ENCODE results near the gene TLL1. TPM values are rescaled to one million over a fixed set of nuclear protein-coding genes. Genes with fewer than 3 reads are reported as not detected.

The TLL1 gene
- total RNA-seq, 1 donor from 2014 or later = 7.8 TPM

- no peak for TF ChIP-seq CTCF (IDR thresholded peaks at IDR 0.05)
- intact Hi-C loops (cut with DNase I) = no loop called here
- Histone ChIP-seq H3K4me3 (peak overlapping the region; percentile 61 to 74), H3K4me1 (peaks cover 0 to 5% of the 10 kb centered on the region in 2 donors), H3K9me3 (no peaks in the 10 kb centered on the region), H3K27me3 (no peaks in the 10 kb centered on the region), H3K27ac (no peak overlapping the region), H3K36me3 (no peaks in the 10 kb centered on the region)
- no peak for DNase-seq (ENCODE audit: low spot score in 2 of 2)
Observed at GRCh38 chr4:165873298-165874071, 448 bp downstream of the TLL1 start.

DNA sequence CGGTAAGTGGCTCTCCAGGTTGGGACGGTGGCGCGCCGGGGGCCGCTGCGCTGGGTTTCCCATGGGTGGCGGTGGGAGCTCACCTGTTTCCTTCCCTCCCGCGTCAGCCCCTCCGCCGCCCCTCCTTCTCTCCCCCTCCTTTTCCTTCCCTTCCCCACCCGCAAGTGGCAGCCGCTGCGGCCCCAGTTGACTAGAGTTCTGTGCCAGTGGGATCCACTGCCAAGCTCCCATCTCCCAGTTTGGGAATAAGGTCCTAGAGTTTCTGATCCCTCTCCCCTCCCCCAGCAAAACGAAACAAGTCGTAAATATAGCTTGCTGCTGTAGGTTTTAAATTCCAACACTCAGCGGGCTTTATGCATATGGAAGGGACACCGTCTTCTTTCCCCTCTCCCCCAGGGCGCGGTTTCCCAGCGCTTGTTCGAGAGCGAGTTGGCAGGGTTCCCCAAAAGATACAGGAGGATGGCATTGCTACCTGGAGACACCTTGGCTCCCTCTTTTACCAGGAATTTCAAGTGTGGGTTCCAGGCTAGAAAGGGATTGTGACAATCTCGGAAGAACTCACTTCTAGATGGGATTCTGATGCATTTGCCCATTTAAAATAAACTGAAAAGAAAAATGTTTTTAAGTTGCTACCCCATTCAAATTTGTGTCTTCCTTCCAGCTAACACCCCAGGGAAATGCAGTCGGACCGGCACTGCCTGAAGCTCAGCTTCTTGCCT is 1.2 kb downstream of the TLL1 start:
- peak overlapping the region; percentile 61 to 74 for H3K4me3 ChIP-seq
- DNase-seq (ENCODE audit: low spot score in 2 of 2) = no peak
- no peak for TF ChIP-seq CTCF (IDR thresholded peaks at IDR 0.05)
- H3K27me3 ChIP-seq = no peaks in the 10 kb centered on the region
- intact Hi-C loops (cut with DNase I) = no loop called here
- no peaks in the 10 kb centered on the region for H3K36me3 ChIP-seq
- no peaks in the 10 kb centered on the region for H3K9me3 ChIP-seq
- H3K27ac ChIP-seq = peak overlapping the region in 1 of 2 donors; percentile 40
- peaks cover 0 to 5% of the 10 kb centered on the region in 2 donors for H3K4me1 ChIP-seq

DNA sequence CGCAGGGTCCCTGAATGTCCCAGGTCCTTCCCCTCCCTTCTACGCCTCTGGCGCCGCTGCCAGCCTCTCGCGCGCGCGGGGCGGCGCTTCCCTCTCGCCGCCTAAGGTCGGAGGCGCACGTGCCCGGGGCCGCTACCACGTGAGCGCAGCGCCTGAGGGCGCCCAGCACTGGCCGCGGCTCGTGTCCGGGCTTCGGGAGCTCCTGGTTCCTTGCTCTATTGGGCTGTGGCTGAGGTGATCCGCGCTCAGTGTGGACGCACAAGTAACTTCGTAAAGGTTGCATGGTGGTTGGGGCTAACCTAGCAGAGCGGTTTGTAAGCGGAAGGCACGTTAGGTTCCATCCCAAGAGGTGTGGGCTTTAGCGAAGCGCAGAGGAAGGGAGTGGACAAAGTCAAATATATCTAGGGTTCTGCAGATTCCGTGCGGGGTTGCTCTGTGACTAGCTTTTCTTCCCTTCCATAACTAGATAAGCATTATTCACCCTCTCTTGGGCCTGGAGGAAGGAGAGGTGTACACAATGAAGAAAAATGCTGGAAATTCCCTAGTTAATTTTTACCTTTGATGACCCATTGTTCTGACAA is 1.8 kb downstream of the TLL1 start:
- intact Hi-C loops (cut with DNase I) = no loop called here
- no peaks in the 10 kb centered on the region for H3K27me3 ChIP-seq
- H3K4me1 ChIP-seq = peaks cover 0 to 5% of the 10 kb centered on the region in 2 donors
- no peaks in the 10 kb centered on the region for H3K9me3 ChIP-seq
- H3K36me3 ChIP-seq = no peaks in the 10 kb centered on the region
- no peak for TF ChIP-seq CTCF (IDR thresholded peaks at IDR 0.05)
- no peak for DNase-seq (ENCODE audit: low spot score in 2 of 2)
- peak overlapping the region; percentile 61 to 74 for H3K4me3 ChIP-seq
- no peak overlapping the region for H3K27ac ChIP-seq

- Histone ChIP-seq H3K36me3 (no peaks in the 10 kb centered on the region), H3K27me3 (no peaks in the 10 kb centered on the region), H3K27ac (no peak overlapping the region), H3K4me1 (peaks cover 0 to 5% of the 10 kb centered on the region in 2 donors), H3K4me3 (no peak overlapping the region), H3K9me3 (no peaks in the 10 kb centered on the region)
- intact Hi-C loops (cut with DNase I) = no loop called here
- no peak for DNase-seq (ENCODE audit: low spot score in 2 of 2)
- TF ChIP-seq CTCF (IDR thresholded peaks at IDR 0.05) = no peak
Observed at GRCh38 chr4:165875446-165875845, 2.4 kb downstream of the TLL1 start.

GRCh38 chr4:165877286-165877685 is 4.2 kb downstream of the TLL1 start:
- H3K36me3 ChIP-seq = no peaks in the 10 kb centered on the region
- TF ChIP-seq CTCF (IDR thresholded peaks at IDR 0.05) = no peak
- intact Hi-C loops (cut with DNase I) = no loop called here
- no peak overlapping the region for H3K27ac ChIP-seq
- no peak for DNase-seq (ENCODE audit: low spot score in 2 of 2)
- peaks cover 0 to 5% of the 10 kb centered on the region in 2 donors for H3K4me1 ChIP-seq
- H3K27me3 ChIP-seq = no peaks in the 10 kb centered on the region
- H3K9me3 ChIP-seq = no peaks in the 10 kb centered on the region
- no peak overlapping the region for H3K4me3 ChIP-seq
